Naive B cell (primary cell): ENCODE data around the gene TMEM168. TPM values are rescaled to one million over a fixed set of nuclear protein-coding genes. Genes with fewer than 3 reads are reported as not detected.
A peak's percentile ranks its signal among the peaks of the same experiment; 100 is the strongest.

ENCODE experiments used
- ATAC-seq, 2 donors: fragments of 150-1000 bp; cut with Tn5 transposase; 2 replicates each; pipeline ENCODE4 v1.10.0; 2021; ENCODE audit warnings: low read depth in 2 of 2, mild to moderate bottlenecking in 2 of 2, moderate library complexity in 2 of 2
- DNase-seq: peaks from one replicate; pipeline ENCODE4 v3.0.0; 2022
- H3K27ac Mint-ChIP-seq, 6 donors: one replicate each; pipeline ENCODE4 v1.8.0; 2020 to 2022; ENCODE audit warnings: mild to moderate bottlenecking in 6 of 6, mixed read lengths in 6 of 6, moderate library complexity in 5 of 6, inconsistent platforms in 2 of 6
- H3K27me3 Mint-ChIP-seq, 3 donors: one replicate each; pipeline ENCODE4 v1.8.0; 2021 to 2022; ENCODE audit warnings: mixed read lengths in 3 of 3, mild to moderate bottlenecking in 1 of 3
- H3K36me3 Mint-ChIP-seq, 2 donors: one replicate each; pipeline ENCODE4 v1.8.0; 2020 to 2022; ENCODE audit warnings: mixed read lengths in 2 of 2, inconsistent platforms in 1 of 2, mild to moderate bottlenecking in 1 of 2
- H3K4me1 Mint-ChIP-seq, 3 donors: one replicate each; pipeline ENCODE4 v1.8.0; 2020 to 2022; ENCODE audit warnings: mixed read lengths in 3 of 3, inconsistent platforms in 1 of 3, mild to moderate bottlenecking in 1 of 3, moderate library complexity in 1 of 3
- H3K4me3 Mint-ChIP-seq, 8 donors: one replicate each; pipeline ENCODE4 v1.8.0; 2020 to 2022; ENCODE audit warnings: mild to moderate bottlenecking in 8 of 8, mixed read lengths in 8 of 8, moderate library complexity in 8 of 8, inconsistent platforms in 2 of 8
- H3K9me3 Mint-ChIP-seq, 7 donors: one replicate each; pipeline ENCODE4 v1.8.0; 2020 to 2022; ENCODE audit warnings: mixed read lengths in 7 of 7, mild to moderate bottlenecking in 5 of 7, inconsistent platforms in 2 of 7, moderate library complexity in 1 of 7
- polyA plus RNA-seq, 6 donors: library from polyadenylated mRNA; unstranded; fragments of 300-500 nt; fragmentation: Illumina TruSeq; gene quantifications; one replicate each; pipeline ENCODE4 v1.2.3, GENCODE V29; 2021; ENCODE audit warnings: low read depth in 6 of 6

Gene TMEM168
- polyA plus RNA-seq, 6 donors from 2014 or later = 6.3 to 10.5 (median 6.9) TPM

GRCh38 chr7:112765105-112765504 lies 25.1 kb downstream of the TMEM168 start:
- no peak for DNase-seq
- ATAC-seq = no peak
- Mint-ChIP-seq H3K27ac (no peak overlapping the region), H3K9me3 (no peaks in the 10 kb centered on the region), H3K4me3 (no peak overlapping the region), H3K4me1 (peaks cover 0 to 17% (median 0%) of the 10 kb centered on the region in 3 donors), H3K27me3 (no peaks in the 10 kb centered on the region), H3K36me3 (peaks cover 0 to 10% of the 10 kb centered on the region in 2 donors)

DNA sequence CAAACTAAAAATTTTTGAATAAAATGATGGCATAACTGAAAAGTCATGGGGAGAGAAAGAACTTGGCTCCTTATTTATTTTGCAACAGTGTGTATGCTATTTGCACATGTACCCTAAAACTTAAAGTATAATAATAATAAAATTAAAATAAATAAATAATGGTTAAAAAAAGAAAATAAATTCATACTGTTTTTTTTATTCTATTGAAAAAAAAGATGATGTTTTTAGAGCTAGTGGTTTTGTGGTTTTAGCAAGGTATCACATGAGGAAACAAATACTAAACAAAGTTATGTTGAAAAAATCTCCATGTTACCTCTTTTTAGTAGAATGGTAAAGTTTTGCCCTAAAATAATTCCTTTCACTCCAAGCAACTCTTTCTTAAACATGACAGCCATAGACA lies 26.2 kb downstream of the TMEM168 start:
- H3K4me1 Mint-ChIP-seq = peaks cover 0 to 17% (median 0%) of the 10 kb centered on the region in 3 donors
- peaks cover 0 to 10% of the 10 kb centered on the region in 2 donors for H3K36me3 Mint-ChIP-seq
- ATAC-seq = no peak
- peak overlapping the region in 1 of 8 donors; percentile 65 for H3K4me3 Mint-ChIP-seq
- peak overlapping the region in 1 of 6 donors; percentile 11 for H3K27ac Mint-ChIP-seq
- no peaks in the 10 kb centered on the region for H3K9me3 Mint-ChIP-seq
- no peaks in the 10 kb centered on the region for H3K27me3 Mint-ChIP-seq
- DNase-seq = no peak

- Mint-ChIP-seq H3K9me3 (peaks cover 0 to under 1% (median 0%) of the 10 kb centered on the region in 7 donors), H3K4me3 (no peak overlapping the region), H3K27ac (peak overlapping the region in 1 of 6 donors; percentile 23), H3K4me1 (peaks cover 0 to 17% (median 0%) of the 10 kb centered on the region in 3 donors), H3K36me3 (peaks cover 0 to 10% of the 10 kb centered on the region in 2 donors), H3K27me3 (no peaks in the 10 kb centered on the region)
- DNase-seq (no peak), ATAC-seq (no peak)
Observed at GRCh38 chr7:112763298-112763697, 26.9 kb downstream of the TMEM168 start.

GRCh38 chr7:112759905-112760304 lies 30.3 kb downstream of the TMEM168 start:
- Mint-ChIP-seq H3K36me3 (no peaks in the 10 kb centered on the region), H3K27ac (no peak overlapping the region), H3K4me1 (peaks cover 7 to 8% (median 8%) of the 10 kb centered on the region in 3 donors), H3K4me3 (no peak overlapping the region), H3K27me3 (no peaks in the 10 kb centered on the region), H3K9me3 (peaks cover 0 to 8% (median 0%) of the 10 kb centered on the region in 7 donors)
- ATAC-seq (no peak), DNase-seq (no peak)

DNA sequence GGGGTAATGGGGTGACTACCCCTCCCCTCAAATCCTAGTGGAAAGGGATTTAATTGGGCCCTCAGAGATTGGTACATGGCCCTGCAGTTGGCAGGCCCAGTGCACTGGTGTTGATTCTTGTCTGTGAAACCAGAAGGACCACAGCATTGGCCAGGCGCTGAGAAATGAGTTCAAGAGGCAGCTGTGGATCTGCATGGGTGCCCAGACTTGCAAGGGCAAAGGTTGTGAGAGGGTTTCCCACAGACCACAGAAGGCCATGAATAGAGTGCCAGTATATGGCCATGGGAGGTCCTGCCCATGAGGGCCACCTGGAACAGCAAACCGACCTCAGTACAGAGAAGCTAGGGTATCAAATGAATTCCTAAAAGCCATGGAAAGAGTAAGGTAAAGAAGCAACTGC lies 32.9 kb downstream of the TMEM168 start:
- ATAC-seq (no peak), DNase-seq (no peak)
- Mint-ChIP-seq H3K27ac (peak overlapping the region in 1 of 6 donors; percentile 5), H3K9me3 (peaks cover 0 to 8% (median 0%) of the 10 kb centered on the region in 7 donors), H3K27me3 (no peaks in the 10 kb centered on the region), H3K36me3 (no peaks in the 10 kb centered on the region), H3K4me1 (peaks cover 0 to 8% (median 7%) of the 10 kb centered on the region in 3 donors), H3K4me3 (no peak overlapping the region)

GRCh38 chr7:112753298-112753697 lies 36.9 kb downstream of the TMEM168 start:
- no peak for ATAC-seq
- Mint-ChIP-seq H3K9me3 (peaks cover 0 to 8% (median 0%) of the 10 kb centered on the region in 7 donors), H3K27ac (no peak overlapping the region), H3K4me1 (peaks cover 0 to 8% (median 7%) of the 10 kb centered on the region in 3 donors), H3K4me3 (no peak overlapping the region), H3K36me3 (no peaks in the 10 kb centered on the region), H3K27me3 (no peaks in the 10 kb centered on the region)
- no peak for DNase-seq

DNA sequence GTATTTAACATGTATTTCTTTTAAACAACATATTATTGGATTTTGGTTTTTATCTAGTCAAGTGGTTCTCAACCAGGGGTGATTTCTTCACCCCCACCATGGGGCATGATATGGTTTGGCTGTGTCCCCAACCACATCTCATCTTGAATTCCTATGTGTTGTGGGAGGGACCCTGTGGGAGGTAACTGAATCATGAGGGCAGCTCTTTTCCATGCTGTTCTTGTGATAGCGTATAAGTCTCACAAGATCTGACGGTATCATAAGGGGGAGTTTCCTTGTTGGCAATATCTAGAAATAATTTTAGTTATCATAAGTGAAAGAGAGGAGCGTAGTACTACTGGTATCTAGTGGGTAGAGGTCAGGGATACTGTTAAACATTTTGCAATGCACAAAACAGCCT lies 37.6 kb downstream of the TMEM168 start:
- H3K27me3 Mint-ChIP-seq = no peaks in the 10 kb centered on the region
- H3K36me3 Mint-ChIP-seq = no peaks in the 10 kb centered on the region
- H3K4me3 Mint-ChIP-seq = no peak overlapping the region
- no peak for ATAC-seq
- peaks cover 0 to 8% (median 0%) of the 10 kb centered on the region in 7 donors for H3K9me3 Mint-ChIP-seq
- DNase-seq = no peak
- no peak overlapping the region for H3K27ac Mint-ChIP-seq
- peaks cover 0 to 8% (median 7%) of the 10 kb centered on the region in 3 donors for H3K4me1 Mint-ChIP-seq

GRCh38 chr7:112749775-112750174 lies 40.4 kb downstream of the TMEM168 start:
- no peaks in the 10 kb centered on the region for H3K4me1 Mint-ChIP-seq
- H3K9me3 Mint-ChIP-seq = peaks cover 0 to 3% (median 0%) of the 10 kb centered on the region in 7 donors

GRCh38 chr7:112748381-112748780 lies 41.8 kb downstream of the TMEM168 start:
- DNase-seq (no peak), ATAC-seq (no peak)
- H3K4me3 Mint-ChIP-seq = no peak overlapping the region
- peaks cover 0 to 3% (median 0%) of the 10 kb centered on the region in 7 donors for H3K9me3 Mint-ChIP-seq
- H3K27me3 Mint-ChIP-seq = no peaks in the 10 kb centered on the region
- no peak overlapping the region for H3K27ac Mint-ChIP-seq
- no peaks in the 10 kb centered on the region for H3K4me1 Mint-ChIP-seq
- H3K36me3 Mint-ChIP-seq = no peaks in the 10 kb centered on the region

More at GRCh38 chr7:112749775-112750174, 40.4 kb downstream of the TMEM168 start:
- no peaks in the 10 kb centered on the region for H3K27me3 Mint-ChIP-seq
- H3K27ac Mint-ChIP-seq = no peak overlapping the region
- no peaks in the 10 kb centered on the region for H3K36me3 Mint-ChIP-seq
- ATAC-seq (no peak), DNase-seq (no peak)
- no peak overlapping the region for H3K4me3 Mint-ChIP-seq

- no peaks in the 10 kb centered on the region for H3K4me1 Mint-ChIP-seq
- DNase-seq (no peak), ATAC-seq (no peak)
- H3K4me3 Mint-ChIP-seq = no peak overlapping the region
- peaks cover 0 to 5% (median 0%) of the 10 kb centered on the region in 7 donors for H3K9me3 Mint-ChIP-seq
- no peaks in the 10 kb centered on the region for H3K36me3 Mint-ChIP-seq
- H3K27me3 Mint-ChIP-seq = peaks cover 0 to 3% (median 0%) of the 10 kb centered on the region in 3 donors
- no peak overlapping the region for H3K27ac Mint-ChIP-seq
Observed at GRCh38 chr7:112745635-112746034, 44.6 kb downstream of the TMEM168 start.

GRCh38 chr7:112744818-112745217 lies 45.4 kb downstream of the TMEM168 start:
- no peak for ATAC-seq
- Mint-ChIP-seq H3K27ac (no peak overlapping the region), H3K9me3 (peaks cover 0 to 7% (median 0%) of the 10 kb centered on the region in 7 donors), H3K4me3 (no peak overlapping the region), H3K27me3 (peaks cover 0 to 7% (median 3%) of the 10 kb centered on the region in 3 donors), H3K36me3 (no peaks in the 10 kb centered on the region), H3K4me1 (no peaks in the 10 kb centered on the region)
- DNase-seq = no peak

- H3K36me3 Mint-ChIP-seq = peaks cover 0 to 4% of the 10 kb centered on the region in 2 donors
- H3K4me3 Mint-ChIP-seq = no peak overlapping the region
- no peak overlapping the region for H3K27ac Mint-ChIP-seq
- no peak for ATAC-seq
- H3K9me3 Mint-ChIP-seq = peaks cover 2 to 10% (median 4%) of the 10 kb centered on the region in 7 donors
- no peaks in the 10 kb centered on the region for H3K4me1 Mint-ChIP-seq
- peaks cover 4 to 12% (median 11%) of the 10 kb centered on the region in 3 donors for H3K27me3 Mint-ChIP-seq
- no peak for DNase-seq
Observed at GRCh38 chr7:112743811-112744210, 46.4 kb downstream of the TMEM168 start.

GRCh38 chr7:112740667-112741066 lies 49.5 kb downstream of the TMEM168 start:
- peaks cover 5 to 32% (median 17%) of the 10 kb centered on the region in 7 donors for H3K9me3 Mint-ChIP-seq
- no peaks in the 10 kb centered on the region for H3K4me1 Mint-ChIP-seq
- H3K27ac Mint-ChIP-seq = no peak overlapping the region
- H3K27me3 Mint-ChIP-seq = peaks cover 6 to 16% (median 16%) of the 10 kb centered on the region in 3 donors
- peaks cover 0 to 9% of the 10 kb centered on the region in 2 donors for H3K36me3 Mint-ChIP-seq
- DNase-seq (no peak), ATAC-seq (no peak)
- no peak overlapping the region for H3K4me3 Mint-ChIP-seq

DNA sequence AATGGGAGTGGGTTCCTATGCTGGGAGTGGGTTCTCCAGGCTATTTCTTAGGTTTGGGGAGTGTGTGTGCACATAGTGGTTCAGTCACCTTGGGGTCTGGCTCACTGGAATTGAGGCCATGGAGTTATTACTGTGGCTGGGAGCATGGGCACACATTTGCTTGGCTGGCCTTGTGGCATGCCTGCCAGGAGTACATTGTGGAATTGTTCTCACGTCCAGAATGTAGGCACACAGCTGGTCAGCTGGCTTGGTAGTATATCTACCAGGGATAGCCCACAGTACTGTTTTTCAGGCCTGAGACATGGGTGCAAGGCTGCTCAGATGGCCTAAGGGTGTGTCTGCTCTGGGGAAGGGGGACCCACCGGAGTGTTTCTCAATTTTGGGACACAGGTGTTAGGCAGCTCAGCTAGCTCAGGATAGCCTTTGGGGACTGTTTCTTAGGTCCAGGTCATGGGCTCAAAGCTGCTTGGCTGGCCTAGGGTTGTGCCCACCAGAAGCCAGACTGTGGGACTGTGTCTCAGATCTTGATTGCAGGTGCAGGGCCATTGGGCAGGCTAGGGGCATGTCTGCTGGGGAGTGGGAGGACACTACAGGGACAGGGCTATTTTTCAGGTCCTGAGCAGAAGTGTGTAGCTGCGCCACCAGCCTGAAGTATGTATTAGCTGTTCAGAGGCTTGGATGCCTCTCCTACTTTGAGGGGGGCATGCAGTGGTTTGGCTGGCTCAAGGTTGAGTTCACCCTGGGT lies 50.6 kb downstream of the TMEM168 start:
- Mint-ChIP-seq H3K36me3 (peaks cover 4 to 14% of the 10 kb centered on the region in 2 donors), H3K27ac (no peak overlapping the region), H3K4me1 (no peaks in the 10 kb centered on the region), H3K27me3 (peaks cover 6 to 16% (median 16%) of the 10 kb centered on the region in 3 donors), H3K9me3 (peaks cover 5 to 42% (median 24%) of the 10 kb centered on the region in 7 donors), H3K4me3 (no peak overlapping the region)
- no peak for DNase-seq
- ATAC-seq = no peak
